Activated CD8-positive, alpha-beta memory T cell treated with anti-CD3 and anti-CD28 coated beads for 24 hours (primary cell): ENCODE results near the gene HOXB7.
A peak's percentile ranks its signal among the peaks of the same experiment; 100 is the strongest.

Experiments
- DNase-seq: peaks from one replicate; pipeline ENCODE4 v3.0.0-alpha.2; 2020

The HOXB7 gene

DNA sequence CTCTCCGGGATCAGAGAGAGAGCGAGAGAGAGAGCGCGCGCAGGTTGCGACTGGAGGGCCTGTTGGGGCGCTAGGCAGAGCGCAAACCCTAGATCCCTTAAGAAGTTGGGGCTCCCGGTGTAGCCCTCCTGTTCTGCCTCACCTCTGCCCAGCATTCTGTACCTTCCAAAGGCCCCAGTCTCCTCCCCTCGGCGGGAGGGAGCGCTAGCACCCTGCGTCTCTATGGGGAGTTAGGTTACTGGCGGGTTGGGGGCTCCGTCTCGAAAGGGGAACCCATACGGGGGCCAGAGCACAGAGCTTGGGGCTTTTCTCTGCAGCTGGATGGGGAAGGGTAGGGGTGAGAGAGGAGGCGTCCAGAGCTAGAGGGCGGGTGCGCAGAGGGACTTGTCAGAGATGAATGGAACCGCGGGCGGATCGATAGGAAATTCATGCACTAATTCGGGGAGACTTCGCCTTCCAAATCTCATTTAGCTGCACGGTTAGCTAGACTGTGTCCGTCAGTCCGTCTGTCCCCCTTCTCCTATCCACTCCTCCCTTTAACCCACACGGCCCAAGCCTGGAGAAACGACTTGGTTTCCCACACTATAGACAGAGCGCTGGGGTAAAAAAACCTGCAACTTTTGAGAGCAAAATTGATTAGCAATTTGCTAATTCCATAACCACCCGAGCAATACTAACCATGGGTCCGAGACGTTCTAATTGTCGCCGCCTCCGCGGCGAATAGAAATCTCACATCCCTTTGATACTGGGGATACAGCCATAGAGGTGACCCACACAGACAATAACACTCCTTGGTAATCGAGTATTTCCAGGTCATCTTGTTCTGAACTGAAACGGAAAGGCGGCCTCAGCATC, 32.0 kb downstream of the HOXB7 start:
- DNase-seq, result peak; percentile 82

DNA sequence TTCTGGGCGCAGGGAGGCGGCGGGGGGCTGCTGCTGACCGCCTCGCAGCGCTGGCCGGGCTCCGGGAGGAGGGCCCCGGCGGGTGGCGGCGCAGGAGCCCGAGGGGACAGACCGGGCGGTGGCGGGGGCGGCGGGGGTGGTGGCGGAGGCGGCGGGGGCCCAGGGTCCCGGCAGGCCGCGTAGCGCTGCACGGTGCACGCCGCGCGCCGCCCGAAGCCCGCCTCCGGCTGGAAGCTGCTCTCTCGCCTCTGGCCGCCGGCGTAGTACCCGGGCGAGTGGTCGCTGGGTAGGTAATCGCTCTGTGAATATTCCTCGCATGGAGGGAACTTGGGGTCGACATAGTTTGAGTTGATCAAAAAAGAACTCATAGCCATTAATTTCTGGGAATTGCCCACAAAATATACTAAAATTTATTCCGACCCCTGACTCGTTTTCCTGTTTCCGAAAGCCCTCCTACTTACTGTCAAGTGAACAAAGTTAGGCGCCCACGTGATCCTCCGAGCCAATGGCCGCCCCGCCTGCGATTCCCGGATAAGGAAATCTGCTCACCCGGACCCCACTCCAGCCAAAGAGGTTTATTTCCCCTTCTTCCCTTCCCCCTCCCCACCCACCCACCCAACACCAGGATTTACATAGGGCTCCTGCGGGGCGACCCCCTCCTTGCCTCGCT, 32.7 kb downstream of the HOXB7 start, which contains the start of gene HOXB4:
TSS of gene HOXB4 (minus strand) at position 405 of the 670 bp plus-strand sequence. CDS start at position 374, 31 bp downstream.
- DNase-seq, result no peak

DNA sequence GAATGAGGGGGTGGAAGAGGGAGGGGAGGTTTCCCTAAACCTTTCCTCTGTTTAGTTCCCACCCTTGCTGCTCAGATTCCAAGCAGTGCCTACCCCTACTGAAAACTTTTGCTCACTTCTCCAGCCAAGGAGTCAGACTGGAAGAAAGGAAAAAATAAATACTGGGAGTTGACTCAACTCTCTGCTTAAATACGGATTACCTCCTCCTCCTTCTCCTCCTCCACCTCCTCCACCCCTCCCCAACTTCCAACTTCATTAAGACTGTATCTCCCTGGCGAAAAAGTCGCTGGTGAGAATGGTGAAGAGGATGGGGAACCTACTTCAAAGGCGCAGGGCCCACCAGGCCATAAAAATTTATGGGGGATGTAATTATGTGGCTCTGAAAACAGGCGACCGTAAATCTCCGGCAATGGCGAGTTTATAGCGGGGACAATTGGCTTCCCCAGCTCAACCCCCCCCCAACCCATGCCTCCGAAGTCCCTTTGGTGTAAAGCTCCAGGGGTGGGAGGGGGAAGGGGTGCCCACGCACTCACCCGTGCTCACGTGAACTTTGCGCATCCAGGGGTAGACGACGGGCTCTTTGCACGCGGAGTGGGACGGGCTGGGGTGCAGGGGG, 33.4 kb downstream of the HOXB7 start:
- DNase-seq, result no peak

- DNase-seq, result no peak
These were observed 34.1 kb downstream of the HOXB7 start for GRCh38 chr17:48576479-48577309.

- no peak for DNase-seq
These were observed 34.9 kb downstream of the HOXB7 start for GRCh38 chr17:48575673-48576478.

GRCh38 chr17:48575066-48575582, 35.7 kb downstream of the HOXB7 start:
- no peak for DNase-seq

DNA sequence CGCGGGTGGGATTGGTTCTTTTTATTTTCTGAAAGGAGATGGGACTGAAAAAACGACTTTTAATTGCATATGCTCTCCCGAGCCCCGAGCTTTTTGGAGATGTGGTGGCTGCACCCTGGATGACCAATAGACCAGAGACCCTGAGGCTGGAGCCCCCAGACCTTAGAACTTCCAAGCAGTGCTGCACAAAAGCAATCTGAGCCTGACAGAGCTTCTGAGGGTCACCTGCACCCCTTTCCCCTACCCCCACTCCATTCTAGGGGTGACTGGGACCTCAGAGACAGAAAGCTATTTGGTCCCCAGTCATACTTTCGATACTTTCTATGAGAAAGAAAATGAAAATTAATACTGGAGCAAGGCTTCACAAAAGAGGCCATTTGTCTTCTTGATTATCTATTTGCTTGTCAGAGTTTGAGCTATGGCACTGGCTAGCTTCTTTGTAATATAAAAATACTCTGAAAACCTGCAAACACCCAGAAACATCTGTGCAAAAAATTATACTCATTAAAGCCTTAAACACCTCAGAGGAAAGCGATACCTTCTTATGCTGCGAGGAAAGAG, 36.2 kb downstream of the HOXB7 start:
- no peak for DNase-seq

- DNase-seq, result no peak
These were observed 38.9 kb downstream of the HOXB7 start for GRCh38 chr17:48571826-48572417.

DNA sequence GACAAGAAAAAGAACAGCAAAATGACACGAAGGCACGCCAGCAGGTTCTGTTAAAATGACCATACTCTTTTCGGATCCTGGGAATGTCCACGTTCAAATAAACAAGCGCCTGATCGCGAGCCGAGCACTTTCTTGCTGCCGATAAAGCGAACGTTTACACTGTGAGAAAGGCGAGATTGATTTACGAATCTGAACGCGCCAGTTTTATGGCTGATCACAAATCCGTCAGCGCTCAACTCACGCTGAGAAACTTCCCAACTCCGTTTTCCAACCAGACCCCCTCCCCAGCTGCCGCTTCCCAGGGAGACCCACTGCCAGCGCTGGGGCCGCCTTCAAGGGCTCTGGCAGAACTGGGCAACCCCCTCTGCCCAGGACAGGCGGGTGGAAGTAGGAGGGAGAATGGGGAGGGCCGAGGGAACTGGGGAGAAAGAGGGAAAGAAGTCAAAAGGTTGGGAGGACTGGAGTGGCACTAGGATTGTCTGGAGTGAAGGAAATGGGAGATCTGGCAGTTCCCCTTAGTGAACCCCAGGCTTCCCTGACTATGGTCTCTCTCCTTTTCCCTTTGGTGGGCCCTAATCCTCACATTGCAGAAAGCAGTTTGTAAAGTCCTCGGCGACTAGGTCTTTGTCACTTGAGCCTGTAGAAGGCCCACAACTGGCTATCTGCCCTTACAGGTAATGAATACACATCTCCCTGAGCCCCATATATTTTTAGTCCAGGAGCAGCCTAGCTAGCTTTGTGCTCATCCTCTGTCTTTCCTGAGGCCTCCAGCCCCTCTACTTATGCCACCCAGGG, 39.6 kb downstream of the HOXB7 start:
- DNase-seq, result no peak

GRCh38 chr17:48570325-48571023, 40.3 kb downstream of the HOXB7 start:
- DNase-seq, result no peak

DNA sequence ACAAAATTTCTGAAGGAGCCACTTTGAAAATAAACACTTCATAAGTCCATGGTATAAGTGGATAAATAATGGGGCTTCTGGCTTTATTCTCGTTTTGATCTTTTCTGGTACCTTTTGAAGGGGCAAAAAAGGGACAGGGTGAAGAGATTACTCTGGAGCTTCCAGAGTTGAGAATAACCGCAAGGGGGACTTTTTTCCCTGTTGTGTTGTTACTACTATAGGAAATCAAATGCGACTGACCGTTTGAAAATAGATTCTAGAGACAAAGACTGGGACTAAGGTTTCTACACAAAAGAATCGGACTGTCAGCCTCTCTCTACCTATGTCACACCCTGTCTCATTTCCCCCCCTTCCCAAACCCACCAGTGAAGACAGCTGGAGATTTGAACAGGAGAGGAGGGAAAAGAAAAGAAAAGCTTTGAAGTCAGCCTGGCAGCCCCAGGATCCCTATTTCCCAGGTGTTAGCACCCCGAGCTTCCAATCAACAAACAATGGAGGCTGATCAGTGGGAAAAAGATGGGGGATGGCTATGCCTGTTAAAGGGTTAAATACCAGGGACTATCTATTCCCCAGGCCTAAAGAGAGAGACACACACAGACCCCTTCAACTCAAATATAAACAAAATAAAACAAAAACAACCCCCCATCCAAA, 41.0 kb downstream of the HOXB7 start:
- no peak for DNase-seq

GRCh38 chr17:48569240-48569582, 41.6 kb downstream of the HOXB7 start:
- no peak for DNase-seq

DNA sequence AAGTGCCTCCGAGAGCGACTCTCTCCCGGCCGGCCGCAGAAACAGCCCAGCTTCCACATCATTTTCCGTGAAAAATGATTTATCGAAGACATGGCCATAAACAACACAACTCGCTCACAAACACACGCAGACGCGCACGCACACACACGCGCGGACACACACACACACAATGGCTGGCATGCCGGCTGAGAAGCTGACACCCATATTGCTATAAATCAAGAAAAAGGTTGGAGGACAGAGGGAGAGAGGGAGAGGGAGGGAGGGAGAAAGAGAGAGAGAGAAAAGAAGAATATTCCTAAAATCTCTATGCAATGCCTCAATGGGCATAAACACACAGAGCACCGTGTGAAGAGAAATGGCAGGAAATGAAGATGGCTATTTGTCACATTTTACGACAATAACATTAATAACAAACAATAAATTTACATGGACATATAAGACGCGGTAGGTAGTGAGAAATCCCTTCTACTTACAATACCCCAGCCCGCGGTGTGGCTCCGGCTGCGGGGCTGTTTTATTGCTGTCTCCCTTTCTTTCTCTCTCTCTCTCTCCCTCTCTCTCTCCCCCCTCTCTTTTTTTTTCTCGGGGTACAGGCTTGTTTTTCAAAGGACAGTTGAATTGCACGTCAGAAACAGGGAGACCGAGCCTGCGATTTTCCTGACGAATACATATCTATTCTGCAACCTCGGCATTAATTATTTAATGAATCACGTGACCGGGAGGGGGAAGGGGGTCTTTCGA, 42.1 kb downstream of the HOXB7 start:
- DNase-seq, result no peak

DNA sequence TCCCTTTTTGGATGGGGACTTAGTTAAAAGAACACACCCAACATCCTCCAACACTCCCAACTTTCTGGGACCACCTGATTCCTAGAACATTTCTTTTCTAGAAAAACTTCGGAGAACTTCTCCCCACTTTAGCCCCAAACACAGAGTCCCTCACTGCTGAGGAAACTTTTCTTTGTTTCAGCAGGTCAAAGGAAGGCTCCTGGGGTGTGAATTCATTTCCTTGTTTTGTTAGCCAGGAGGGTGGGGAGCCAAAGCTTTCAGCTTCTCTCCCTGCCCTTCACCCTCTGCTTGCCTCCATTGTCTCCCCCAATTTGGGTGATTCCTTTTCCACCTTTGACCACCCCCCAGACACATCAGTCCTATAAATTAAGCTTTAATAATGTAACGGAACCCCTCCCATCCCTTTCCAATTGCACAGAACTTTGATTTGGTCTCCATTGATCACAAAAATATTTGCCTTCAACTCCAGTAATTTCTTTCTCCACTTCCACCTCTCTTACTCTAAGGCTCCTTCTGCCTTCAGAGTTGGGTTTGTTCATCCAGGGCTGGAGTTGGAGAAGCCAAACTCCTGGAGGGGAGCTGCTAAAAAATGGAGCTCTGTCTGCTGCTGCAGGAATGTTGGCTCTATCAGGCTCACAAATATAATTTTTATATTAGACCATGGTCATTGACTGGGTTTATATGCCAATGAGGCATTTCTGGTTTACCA, 43.0 kb downstream of the HOXB7 start:
- DNase-seq, result no peak

GRCh38 chr17:48567209-48567608, 43.6 kb downstream of the HOXB7 start:
- DNase-seq, result no peak

GRCh38 chr17:48566717-48567116, 44.1 kb downstream of the HOXB7 start:
- no peak for DNase-seq

GRCh38 chr17:48565925-48566710, 44.7 kb downstream of the HOXB7 start:
- DNase-seq, result no peak
